Osteoblast (primary cell): ENCODE results near the gene KCNJ13. TPM values are rescaled to one million over a fixed set of nuclear protein-coding genes. Genes with fewer than 3 reads are reported as not detected.

Experiments
- DNase-seq: peaks from one replicate; pipeline ENCODE4 v3.0.0; 2011; ENCODE audit warnings: low spot score, mixed read lengths; ENCODE audit not compliant: insufficient read length; ENCODE audit errors: missing footprints
- H2AFZ ChIP-seq: 2 replicates; pipeline ENCODE4 v1.6.0; 2011; ENCODE audit warnings: mild to moderate bottlenecking, low read length
- H3K27ac ChIP-seq: 2 replicates; pipeline ENCODE4 v1.5.1; 2011; ENCODE audit warnings: mild to moderate bottlenecking, low read depth, low read length, moderate library complexity
- H3K27me3 ChIP-seq: 2 replicates; pipeline ENCODE4 v1.6.0; 2012; ENCODE audit warnings: mild to moderate bottlenecking, control low read depth, inconsistent platforms, low read length, moderate library complexity; ENCODE audit not compliant: insufficient read depth
- H3K36me3 ChIP-seq: 2 replicates; pipeline ENCODE4 v1.5.1; 2011; ENCODE audit warnings: mild to moderate bottlenecking, low read length, control low read depth, moderate library complexity; ENCODE audit not compliant: insufficient read depth
- H3K4me1 ChIP-seq: 2 replicates; pipeline ENCODE4 v1.5.1; 2011; ENCODE audit warnings: mild to moderate bottlenecking, low read length, control low read depth, moderate library complexity; ENCODE audit not compliant: insufficient read depth
- H3K4me2 ChIP-seq: 2 replicates; pipeline ENCODE4 v1.6.0; 2011; ENCODE audit warnings: mild to moderate bottlenecking, low read length; ENCODE audit not compliant: insufficient read depth
- H3K4me3 ChIP-seq: fragments of 200-600 bp; sonication (generic); 3 replicates; pipeline ENCODE4 v1.5.1; 2012; ENCODE audit warnings: mild to moderate bottlenecking, low read length, inconsistent platforms; ENCODE audit not compliant: insufficient read depth
- H3K79me2 ChIP-seq: 2 replicates; pipeline ENCODE4 v1.6.0; 2012; ENCODE audit warnings: mild to moderate bottlenecking, low read length, control low read depth, inconsistent platforms; ENCODE audit not compliant: insufficient read depth
- H3K9me3 ChIP-seq: 2 replicates; pipeline ENCODE4 v1.5.1; 2011; ENCODE audit warnings: low read depth, low read length, control low read depth
- H4K20me1 ChIP-seq: 2 replicates; pipeline ENCODE4 v1.6.0; 2012; ENCODE audit warnings: mild to moderate bottlenecking, low read length, control low read depth; ENCODE audit not compliant: insufficient read depth
- total RNA-seq: library from RNA; depleted of rRNA; stranded (reverse); fragments of >200 nt; gene quantifications from 2 replicates; pipeline ENCODE4 v1.2.3, GENCODE V29; 2012
- TF ChIP-seq, protein P1 (sequence below): IDR thresholded peaks from 2 replicates; pipeline ENCODE4 v1.5.1; 2011; ENCODE audit warnings: mild to moderate bottlenecking, low read depth, low read length, moderate library complexity; ENCODE audit errors: extremely low read depth

KCNJ13 gene
- total RNA-seq, 1 donor = not detected

GRCh38 chr2:232810444-232810843, 34.1 kb upstream of the KCNJ13 start:
- Histone ChIP-seq H3K4me2 (no peak overlapping the region), H3K36me3 (peaks cover 55% of the 10 kb centered on the region), H3K4me3 (no peak overlapping the region), H3K9me3 (no peaks in the 10 kb centered on the region), H4K20me1 (no peaks in the 10 kb centered on the region), H3K27me3 (no peaks in the 10 kb centered on the region), H3K27ac (no peak overlapping the region), H3K79me2 (no peaks in the 10 kb centered on the region), H3K4me1 (no peaks in the 10 kb centered on the region), H2AFZ (no peak overlapping the region)
- TF ChIP-seq, protein P1, sequence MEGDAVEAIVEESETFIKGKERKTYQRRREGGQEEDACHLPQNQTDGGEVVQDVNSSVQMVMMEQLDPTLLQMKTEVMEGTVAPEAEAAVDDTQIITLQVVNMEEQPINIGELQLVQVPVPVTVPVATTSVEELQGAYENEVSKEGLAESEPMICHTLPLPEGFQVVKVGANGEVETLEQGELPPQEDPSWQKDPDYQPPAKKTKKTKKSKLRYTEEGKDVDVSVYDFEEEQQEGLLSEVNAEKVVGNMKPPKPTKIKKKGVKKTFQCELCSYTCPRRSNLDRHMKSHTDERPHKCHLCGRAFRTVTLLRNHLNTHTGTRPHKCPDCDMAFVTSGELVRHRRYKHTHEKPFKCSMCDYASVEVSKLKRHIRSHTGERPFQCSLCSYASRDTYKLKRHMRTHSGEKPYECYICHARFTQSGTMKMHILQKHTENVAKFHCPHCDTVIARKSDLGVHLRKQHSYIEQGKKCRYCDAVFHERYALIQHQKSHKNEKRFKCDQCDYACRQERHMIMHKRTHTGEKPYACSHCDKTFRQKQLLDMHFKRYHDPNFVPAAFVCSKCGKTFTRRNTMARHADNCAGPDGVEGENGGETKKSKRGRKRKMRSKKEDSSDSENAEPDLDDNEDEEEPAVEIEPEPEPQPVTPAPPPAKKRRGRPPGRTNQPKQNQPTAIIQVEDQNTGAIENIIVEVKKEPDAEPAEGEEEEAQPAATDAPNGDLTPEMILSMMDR = no peak
- DNase-seq = no peak

DNA sequence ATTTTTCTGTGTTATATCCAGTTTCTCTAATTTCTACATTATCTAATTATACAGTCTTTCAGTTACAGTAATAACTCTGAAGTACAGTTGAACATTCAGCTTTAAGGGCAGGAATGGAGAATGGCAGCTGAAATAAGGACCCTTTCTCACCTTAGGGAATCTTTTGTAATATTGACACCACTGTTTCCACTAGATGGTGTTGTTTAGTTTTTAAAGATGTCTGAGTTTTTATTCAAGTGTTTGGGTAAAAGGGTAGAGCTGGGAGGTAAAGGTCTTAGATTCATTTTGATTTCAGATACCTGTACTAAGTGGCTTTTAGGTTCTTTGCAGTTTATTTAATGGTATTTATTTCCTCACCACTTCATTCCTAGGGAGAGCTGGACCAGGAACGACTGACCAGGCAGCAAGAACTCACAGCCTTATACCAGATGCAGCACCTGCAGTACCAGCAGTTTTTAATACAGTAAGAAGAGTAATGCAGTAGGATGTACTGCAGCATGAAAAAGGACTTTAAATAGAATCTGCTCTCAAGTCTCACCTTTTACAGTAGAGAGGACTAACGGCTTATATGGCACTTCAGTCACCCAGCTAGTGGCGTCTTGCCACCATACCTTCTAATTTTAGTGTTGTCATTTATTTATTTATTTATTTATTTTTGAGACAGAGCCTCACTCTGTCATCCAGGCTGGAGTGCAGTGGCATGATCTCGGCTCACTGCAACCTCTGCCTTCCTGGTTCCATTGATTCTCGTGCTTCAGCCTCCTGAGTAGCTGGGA, 33.2 kb upstream of the KCNJ13 start:
- Histone ChIP-seq H3K4me1 (no peaks in the 10 kb centered on the region), H3K4me2 (no peak overlapping the region), H3K9me3 (no peaks in the 10 kb centered on the region), H4K20me1 (no peaks in the 10 kb centered on the region), H3K27ac (no peak overlapping the region), H2AFZ (no peak overlapping the region), H3K4me3 (no peak overlapping the region), H3K79me2 (no peaks in the 10 kb centered on the region), H3K36me3 (peaks cover 48% of the 10 kb centered on the region), H3K27me3 (no peaks in the 10 kb centered on the region)
- TF ChIP-seq, protein P1 = no peak
- no peak for DNase-seq

DNA sequence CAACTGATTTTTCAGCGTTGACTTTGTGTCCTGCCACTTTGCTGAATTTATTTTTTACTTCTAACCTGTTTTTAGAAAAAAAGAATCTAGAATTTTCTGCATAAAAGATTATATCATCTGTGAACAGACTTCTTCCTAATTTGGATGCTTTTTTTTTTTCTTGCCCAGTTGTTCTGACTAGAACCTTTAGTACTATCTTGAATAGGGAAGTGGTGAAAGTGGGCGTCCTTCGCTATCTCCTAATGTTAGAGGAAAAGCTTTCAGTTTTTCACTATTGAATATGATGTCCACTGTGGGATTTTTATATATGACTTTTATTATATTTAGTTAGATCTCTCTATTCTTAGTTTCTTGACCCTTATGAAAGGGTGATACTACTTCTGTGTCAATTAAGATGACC, 25.7 kb upstream of the KCNJ13 start:
- Histone ChIP-seq H3K27ac (no peak overlapping the region), H3K36me3 (peaks cover 20% of the 10 kb centered on the region), H3K4me2 (no peak overlapping the region), H3K9me3 (no peaks in the 10 kb centered on the region), H3K4me3 (no peak overlapping the region), H3K27me3 (no peaks in the 10 kb centered on the region), H3K79me2 (peaks cover 21% of the 10 kb centered on the region), H3K4me1 (no peaks in the 10 kb centered on the region), H2AFZ (no peak overlapping the region), H4K20me1 (no peaks in the 10 kb centered on the region)
- no peak for DNase-seq
- TF ChIP-seq, protein P1 = no peak

DNA sequence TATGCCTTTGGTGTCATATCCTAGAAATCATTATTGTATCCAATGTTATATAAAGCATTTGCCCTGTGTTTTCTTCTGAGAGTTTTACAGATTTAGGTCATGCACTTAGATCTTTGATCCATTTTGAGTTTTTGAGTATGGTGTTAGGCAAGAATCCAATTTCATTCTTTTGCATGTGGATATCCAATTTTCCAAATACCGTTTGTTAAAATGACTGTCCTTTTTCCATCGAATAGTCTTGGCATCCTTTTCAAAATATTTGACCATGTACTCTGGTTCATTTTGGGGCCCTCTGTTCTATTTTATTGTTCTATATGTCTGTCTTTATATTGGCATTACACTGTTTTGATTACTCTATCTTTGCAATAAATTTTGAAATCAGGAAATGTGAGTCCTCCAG, 23.8 kb upstream of the KCNJ13 start:
- Histone ChIP-seq H3K4me2 (no peak overlapping the region), H3K36me3 (peaks cover 31% of the 10 kb centered on the region), H3K27me3 (no peaks in the 10 kb centered on the region), H3K79me2 (peaks cover 21% of the 10 kb centered on the region), H3K4me3 (no peak overlapping the region), H3K9me3 (no peaks in the 10 kb centered on the region), H3K27ac (no peak overlapping the region), H3K4me1 (no peaks in the 10 kb centered on the region), H4K20me1 (no peaks in the 10 kb centered on the region), H2AFZ (no peak overlapping the region)
- TF ChIP-seq, protein P1 = no peak
- DNase-seq = no peak
